Stimulated activated CD8-positive, alpha-beta memory T cell treated with anti-CD3 and anti-CD28 coated beads, Interleukin-15, amount 100 ng/mL, for 1 hour (primary cell): ENCODE measurements around the gene LRRK1.

ENCODE experiments used
- DNase-seq: peaks from one replicate; pipeline ENCODE4 v3.0.0-alpha.2; 2020; ENCODE audit warnings: low read depth

LRRK1 gene

GRCh38 chr15:101112336-101113113 is 193.4 kb downstream of the LRRK1 start:
- DNase-seq = no peak

- no peak for DNase-seq
These were observed 194.2 kb downstream of the LRRK1 start for GRCh38 chr15:101113114-101114005.

GRCh38 chr15:101114166-101114565 is 195.0 kb downstream of the LRRK1 start:
- DNase-seq = no peak

GRCh38 chr15:101114610-101115009 is 195.5 kb downstream of the LRRK1 start:
- DNase-seq = no peak

- DNase-seq = no peak
These were observed 196.2 kb downstream of the LRRK1 start for GRCh38 chr15:101115393-101115785.

- no peak for DNase-seq
These were observed 196.9 kb downstream of the LRRK1 start for GRCh38 chr15:101115786-101116680.

- no peak for DNase-seq
These were observed 197.5 kb downstream of the LRRK1 start for GRCh38 chr15:101116681-101116976.

GRCh38 chr15:101118116-101118515 is 199.0 kb downstream of the LRRK1 start:
- no peak for DNase-seq

- no peak for DNase-seq
These were observed 199.5 kb downstream of the LRRK1 start for GRCh38 chr15:101118615-101119014.

- DNase-seq = no peak
These were observed 200.0 kb downstream of the LRRK1 start for GRCh38 chr15:101119181-101119580.
